ENCODE measurements around the gene C10orf143. TPM values are rescaled to one million over a fixed set of nuclear protein-coding genes. Genes with fewer than 3 reads are reported as not detected.
A peak's percentile ranks its signal among the peaks of the same experiment; 100 is the strongest.

C10orf143 gene
- 1 to 10 TPM; 2.5 to 3.0 TPM for total RNA-seq

GRCh38 chr10:130110246-130111112 lies at the start of gene C10orf143:
Gene C10orf143, minus strand, starts transcription at chr10:130110830. Its CDS starts 58 bp downstream, at chr10:130110772.
- intact Hi-C loops (cut with micrococcal nuclease): loop anchor here (1.0 to 10.0 kb wide), 5 partner anchors 26 to 1794 kb away; partner anchors contain the start of genes EBF3, GLRX3, MGMT and PPP2R2D
- no peaks in the 10 kb centered on the region for H3K9me3 Mint-ChIP-seq
- no peaks in the 10 kb centered on the region for H3K27me3 Mint-ChIP-seq
- peak; percentile 98 for DNase-seq
- H3K36me3 Mint-ChIP-seq: peaks cover 5% of the 10 kb centered on the region
- H3K27ac Mint-ChIP-seq: peak within 1 kb of the TSS; percentile 99
- ChIA-PET POLR2A (interaction anchor here (0.6 to 3.1 kb wide), 12 partner anchors 11 to 643 kb away, joined by 3 to 70 read pairs (median 6); partner anchors contain the start of genes GLRX3 and MGMT), CTCF (interaction anchor here (0.7 to 4.1 kb wide), 13 partner anchors 11 to 643 kb away, joined by 3 to 59 read pairs (median 7); partner anchors contain the start of genes GLRX3 and MGMT)
- peak within 1 kb of the TSS; percentile 88 for H3K4me3 Mint-ChIP-seq
- H3K4me1 Mint-ChIP-seq (ENCODE audit: low read depth): peaks cover 46% of the 10 kb centered on the region

- peaks cover 28% of the 10 kb centered on the region for H3K36me3 Mint-ChIP-seq
- no peak overlapping the region for H3K27ac Mint-ChIP-seq
- no peak overlapping the region for H3K4me3 Mint-ChIP-seq
- H3K27me3 Mint-ChIP-seq: no peaks in the 10 kb centered on the region
- no peaks in the 10 kb centered on the region for H3K9me3 Mint-ChIP-seq
- DNase-seq: no peak
- peaks cover 26% of the 10 kb centered on the region for H3K4me1 Mint-ChIP-seq (ENCODE audit: low read depth)
- ChIA-PET POLR2A (no interaction called here), CTCF (no interaction called here)
- intact Hi-C loops (cut with micrococcal nuclease): no loop called here
These were observed 48.7 kb upstream of the C10orf143 start for GRCh38 chr10:130159192-130159794.

DNA sequence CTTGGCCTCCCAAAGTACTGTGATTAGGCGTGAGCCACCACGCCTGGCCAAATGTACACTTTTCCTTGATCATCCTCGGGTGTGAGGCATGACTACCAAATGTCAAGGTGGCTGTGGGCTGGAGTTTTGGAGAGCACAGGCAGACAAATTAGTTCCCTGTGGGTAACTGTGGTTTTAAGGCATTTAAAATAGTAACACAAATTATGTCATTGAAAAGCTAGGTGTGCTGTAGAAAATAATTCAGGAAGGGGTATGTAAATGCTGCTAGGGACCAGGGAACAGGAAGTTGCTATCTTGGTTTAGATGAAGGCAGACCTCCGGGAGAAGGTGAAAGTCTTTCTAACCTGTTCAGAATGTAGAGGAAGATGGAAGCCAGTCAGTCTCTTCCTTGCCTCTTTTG lies 35.4 kb upstream of the C10orf143 start:
- Mint-ChIP-seq H3K4me1 (ENCODE audit: low read depth) (peaks cover 33% of the 10 kb centered on the region), H3K9me3 (no peaks in the 10 kb centered on the region), H3K27me3 (no peaks in the 10 kb centered on the region), H3K27ac (no peak overlapping the region), H3K4me3 (no peak overlapping the region), H3K36me3 (peaks cover 47% of the 10 kb centered on the region)
- POLR2A ChIA-PET: no interaction called here
- no peak for DNase-seq
- CTCF ChIA-PET: interaction anchor here (1.8 kb wide), 1 partner anchor 18 kb away, joined by 8 read pairs; no protein-coding TSS in a partner anchor
- intact Hi-C loops (cut with micrococcal nuclease): no loop called here

DNA sequence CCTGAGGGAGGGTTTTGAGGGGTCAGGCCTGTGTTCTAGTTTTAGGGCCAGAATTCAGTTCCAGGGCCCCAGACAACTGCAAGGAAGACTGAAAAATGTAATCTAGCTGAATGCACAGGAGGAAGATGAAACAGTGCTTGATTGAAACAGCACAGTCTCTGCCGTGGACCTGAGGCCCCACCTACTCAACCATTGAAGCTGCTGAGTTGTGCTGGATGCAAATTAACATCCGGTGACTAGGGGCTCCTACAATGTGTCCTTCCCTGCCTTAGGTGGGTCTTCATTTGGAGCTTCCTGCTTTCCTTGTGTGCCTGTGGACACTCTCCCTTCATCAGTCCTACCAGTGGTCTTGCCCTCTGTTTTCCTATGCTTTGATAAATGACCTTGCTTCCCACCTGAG lies 31.2 kb upstream of the C10orf143 start:
- Mint-ChIP-seq H3K27me3 (no peaks in the 10 kb centered on the region), H3K9me3 (no peaks in the 10 kb centered on the region), H3K27ac (peak overlapping the region; percentile 77), H3K4me3 (no peak overlapping the region), H3K36me3 (peaks cover 31% of the 10 kb centered on the region), H3K4me1 (ENCODE audit: low read depth) (peaks cover 61% of the 10 kb centered on the region)
- CTCF ChIA-PET: interaction anchor here (1.2 to 2.3 kb wide), 2 partner anchors 15 to 31 kb away, joined by 3 to 12 read pairs; partner anchors contain the start of gene C10orf143
- intact Hi-C loops (cut with micrococcal nuclease): loop anchor here (2.0 kb wide), 1 partner anchor 23 kb away; no protein-coding TSS in a partner anchor
- POLR2A ChIA-PET: interaction anchor here (1.8 kb wide), 1 partner anchor 31 kb away, joined by 15 read pairs; the partner anchor contains the start of gene C10orf143
- peak; percentile 47 for DNase-seq

- peak overlapping the region; percentile 77 for H3K27ac Mint-ChIP-seq
- intact Hi-C loops (cut with micrococcal nuclease): loop anchor here (2.0 kb wide), 1 partner anchor 23 kb away; no protein-coding TSS in a partner anchor
- H3K4me3 Mint-ChIP-seq: peak overlapping the region; percentile 2
These were observed 30.8 kb upstream of the C10orf143 start for GRCh38 chr10:130141460-130141859.

DNA sequence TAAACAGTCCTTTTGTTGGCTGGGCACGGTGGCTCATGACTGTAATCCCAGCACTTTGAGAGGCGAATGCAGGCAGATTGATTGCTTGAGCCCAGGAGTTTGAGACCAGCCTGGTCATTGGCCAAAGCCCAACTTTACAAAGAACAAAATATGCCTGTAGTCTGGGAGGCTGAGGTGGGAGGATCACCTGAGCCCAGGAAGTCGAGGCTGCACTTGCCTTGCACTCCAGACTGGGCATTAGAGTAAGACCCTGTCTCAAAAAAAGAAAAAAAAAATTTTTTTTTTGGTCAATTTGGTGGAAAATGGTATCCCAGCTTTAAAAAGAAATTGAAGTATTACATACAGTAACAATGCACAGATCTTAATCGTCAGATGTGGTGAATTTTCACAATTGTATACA lies 30.4 kb upstream of the C10orf143 start:
- H3K36me3 Mint-ChIP-seq: peaks cover 25% of the 10 kb centered on the region
- H3K27ac Mint-ChIP-seq: no peak overlapping the region
- POLR2A ChIA-PET: interaction anchor here (1.8 kb wide), 1 partner anchor 30 kb away, joined by 15 read pairs; the partner anchor contains the start of gene C10orf143
- intact Hi-C loops (cut with micrococcal nuclease): loop anchor here (2.0 kb wide), 1 partner anchor 24 kb away; no protein-coding TSS in a partner anchor
- no peak for DNase-seq
- peaks cover 57% of the 10 kb centered on the region for H3K4me1 Mint-ChIP-seq (ENCODE audit: low read depth)
- H3K4me3 Mint-ChIP-seq: no peak overlapping the region
- no peaks in the 10 kb centered on the region for H3K9me3 Mint-ChIP-seq
- CTCF ChIA-PET: interaction anchor here (0.7 to 2.3 kb wide), 3 partner anchors 14 to 39 kb away, joined by 3 to 12 read pairs (median 3); partner anchors contain the start of gene C10orf143
- H3K27me3 Mint-ChIP-seq: no peaks in the 10 kb centered on the region

More at GRCh38 chr10:130141460-130141859, 30.8 kb upstream of the C10orf143 start:
- Mint-ChIP-seq H3K4me1 (ENCODE audit: low read depth) (peaks cover 61% of the 10 kb centered on the region), H3K9me3 (no peaks in the 10 kb centered on the region), H3K36me3 (peaks cover 28% of the 10 kb centered on the region), H3K27me3 (no peaks in the 10 kb centered on the region)
- CTCF ChIA-PET: interaction anchor here (0.7 to 2.3 kb wide), 3 partner anchors 14 to 38 kb away, joined by 3 to 12 read pairs (median 3); partner anchors contain the start of gene C10orf143
- POLR2A ChIA-PET: interaction anchor here (1.8 kb wide), 1 partner anchor 31 kb away, joined by 15 read pairs; the partner anchor contains the start of gene C10orf143
- no peak for DNase-seq

DNA sequence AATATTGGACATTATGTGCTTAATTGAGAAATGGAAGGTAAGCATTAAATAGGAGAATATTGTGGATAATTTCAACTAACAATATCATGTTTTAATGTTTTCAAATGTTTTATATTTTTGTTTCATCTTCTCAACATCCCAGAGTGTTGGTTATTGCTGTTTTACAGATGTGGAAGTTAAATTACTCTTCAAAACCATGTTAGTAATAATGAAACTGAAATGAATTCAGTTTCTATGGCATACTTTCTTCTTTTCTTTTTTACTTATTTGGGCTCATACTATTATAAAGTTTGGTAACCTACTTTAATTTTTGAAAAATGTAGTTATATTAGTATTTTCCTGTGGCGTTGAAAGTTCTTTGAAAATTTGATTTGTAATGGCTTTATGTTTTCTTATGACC lies 29.8 kb upstream of the C10orf143 start:
- H3K36me3 Mint-ChIP-seq: peaks cover 21% of the 10 kb centered on the region
- ChIA-PET POLR2A (interaction anchor here (0.8 kb wide), 1 partner anchor 29 kb away, joined by 5 read pairs; no protein-coding TSS in a partner anchor), CTCF (interaction anchor here (1.0 to 4.7 kb wide), 2 partner anchors 13 to 30 kb away, joined by 3 to 59 read pairs; partner anchors contain the start of gene C10orf143)
- no peaks in the 10 kb centered on the region for H3K27me3 Mint-ChIP-seq
- no peak overlapping the region for H3K27ac Mint-ChIP-seq
- intact Hi-C loops (cut with micrococcal nuclease): loop anchor here (2.0 kb wide), 1 partner anchor 24 kb away; no protein-coding TSS in a partner anchor
- DNase-seq: no peak
- H3K4me1 Mint-ChIP-seq (ENCODE audit: low read depth): peaks cover 58% of the 10 kb centered on the region
- no peaks in the 10 kb centered on the region for H3K9me3 Mint-ChIP-seq
- H3K4me3 Mint-ChIP-seq: no peak overlapping the region

DNA sequence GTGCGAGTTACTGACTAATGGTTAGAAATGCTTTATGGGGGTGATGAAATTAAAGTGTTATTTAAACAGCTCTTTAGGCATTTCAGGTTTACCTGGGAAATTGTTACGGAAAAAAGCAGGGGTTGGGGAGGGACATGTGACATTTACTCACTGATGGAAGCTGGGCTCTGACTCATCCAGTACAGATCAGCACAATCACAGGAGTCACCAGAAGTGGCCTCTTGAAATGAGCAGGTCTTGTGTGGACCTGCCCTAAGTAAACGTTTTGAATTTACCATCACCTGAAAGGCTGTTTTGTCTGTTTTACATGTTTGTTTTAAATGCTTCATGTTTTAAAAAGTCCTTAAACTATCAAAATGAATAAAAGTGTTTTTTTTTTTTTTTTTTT lies 27.8 kb upstream of the C10orf143 start:
- Mint-ChIP-seq H3K36me3 (peaks cover 14% of the 10 kb centered on the region), H3K27ac (peak overlapping the region; percentile 35), H3K4me3 (peak overlapping the region; percentile 86), H3K4me1 (ENCODE audit: low read depth) (peaks cover 60% of the 10 kb centered on the region), H3K27me3 (no peaks in the 10 kb centered on the region), H3K9me3 (no peaks in the 10 kb centered on the region)
- intact Hi-C loops (cut with micrococcal nuclease): loop anchor here (1.0 kb wide), 1 partner anchor 37 kb away; no protein-coding TSS in a partner anchor
- DNase-seq: peak; percentile 60
- CTCF ChIA-PET: interaction anchor here (1.3 to 4.7 kb wide), 3 partner anchors 28 to 31 kb away, joined by 3 to 59 read pairs (median 5); partner anchors contain the start of gene C10orf143
- POLR2A ChIA-PET: interaction anchor here (1.1 to 3.3 kb wide), 3 partner anchors 28 to 41 kb away, joined by 3 to 70 read pairs (median 12); partner anchors contain the start of gene C10orf143

DNA sequence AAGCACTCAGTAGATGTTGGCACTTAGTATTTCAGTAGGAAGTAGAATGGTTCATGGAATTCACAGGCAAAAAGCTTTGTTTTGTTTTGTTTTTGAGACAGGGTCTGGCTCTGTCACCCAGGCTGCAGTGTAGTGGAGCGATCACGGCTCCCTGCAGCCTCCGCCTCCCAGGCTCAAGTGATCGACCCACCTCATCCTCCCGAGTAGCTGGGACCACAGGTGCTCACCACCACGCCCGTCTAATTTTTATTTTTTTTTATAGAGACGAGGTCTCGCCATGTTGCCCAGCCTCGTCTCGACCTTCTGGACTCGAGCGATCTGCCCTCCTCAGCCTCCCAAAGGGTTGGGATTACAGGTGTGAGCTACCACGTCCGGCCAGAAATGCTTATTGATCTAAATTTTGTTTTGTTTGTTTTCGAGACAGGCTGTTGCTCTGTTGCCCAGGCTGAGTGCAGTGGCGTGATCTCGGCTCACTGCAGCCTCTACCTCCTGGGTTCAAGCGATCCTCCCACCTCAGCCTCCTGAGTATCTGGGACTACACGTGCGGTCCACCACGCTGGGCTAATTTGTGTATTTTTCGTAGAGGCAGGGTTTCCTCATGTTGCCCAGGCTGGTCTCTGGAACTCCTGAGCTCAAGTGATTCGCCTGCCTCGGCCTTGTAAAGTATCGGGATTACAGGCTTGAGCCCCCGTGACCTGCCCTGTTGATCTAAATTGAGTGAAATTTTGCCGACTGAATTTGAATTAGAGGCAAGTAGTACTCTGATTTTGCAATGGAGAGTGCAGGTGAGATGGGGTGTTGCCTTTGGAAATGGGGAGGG lies 27.2 kb upstream of the C10orf143 start:
- intact Hi-C loops (cut with micrococcal nuclease): loop anchor here (1.0 kb wide), 1 partner anchor 37 kb away; no protein-coding TSS in a partner anchor
- DNase-seq: no peak
- H3K27me3 Mint-ChIP-seq: no peaks in the 10 kb centered on the region
- CTCF ChIA-PET: interaction anchor here (0.5 to 4.7 kb wide), 6 partner anchors 11 to 37 kb away, joined by 3 to 59 read pairs (median 4); partner anchors contain the start of gene C10orf143
- H3K36me3 Mint-ChIP-seq: peaks cover 14% of the 10 kb centered on the region
- POLR2A ChIA-PET: interaction anchor here (1.1 to 3.3 kb wide), 3 partner anchors 27 to 42 kb away, joined by 3 to 70 read pairs (median 12); partner anchors contain the start of gene C10orf143
- peak overlapping the region; percentile 86 for H3K4me3 Mint-ChIP-seq
- H3K9me3 Mint-ChIP-seq: no peaks in the 10 kb centered on the region
- H3K27ac Mint-ChIP-seq: peak overlapping the region; percentile 35
- H3K4me1 Mint-ChIP-seq (ENCODE audit: low read depth): peaks cover 56% of the 10 kb centered on the region

GRCh38 chr10:130137090-130137448 lies 26.4 kb upstream of the C10orf143 start:
- Mint-ChIP-seq H3K4me1 (ENCODE audit: low read depth) (peaks cover 48% of the 10 kb centered on the region), H3K9me3 (no peaks in the 10 kb centered on the region), H3K36me3 (peaks cover 9% of the 10 kb centered on the region), H3K27me3 (no peaks in the 10 kb centered on the region), H3K27ac (peak overlapping the region; percentile 35), H3K4me3 (peak overlapping the region; percentile 86)
- no peak for DNase-seq
- CTCF ChIA-PET: interaction anchor here (0.5 to 4.7 kb wide), 5 partner anchors 10 to 38 kb away, joined by 3 to 59 read pairs (median 4); partner anchors contain the start of gene C10orf143
- POLR2A ChIA-PET: interaction anchor here (1.7 to 3.3 kb wide), 3 partner anchors 10 to 30 kb away, joined by 4 to 70 read pairs (median 12); partner anchors contain the start of gene C10orf143
- intact Hi-C loops (cut with micrococcal nuclease): no loop called here

Measured in activated CD4-positive, alpha-beta memory T cell treated with anti-CD3 and anti-CD28 coated beads for 36 hours (primary cell).